HL-60 (cell line): ENCODE results near the gene ASTN2.

ENCODE experiments used
- DNase-seq, 2 experiments: peaks; one replicate each; pipeline ENCODE4 v3.0.0-alpha.2; 2010 to 2020; ENCODE audit warnings: low read depth in 1 of 2, low spot score in 1 of 2
- H3K27ac ChIP-seq: fragments of 250-450 bp; sonication (Bioruptor Pico); replicated peaks from 2 replicates; pipeline ENCODE4 v1.5.1; 2020; ENCODE audit warnings: mild to moderate bottlenecking, moderate library complexity
- H3K27me3 ChIP-seq: fragments of 250-450 bp; sonication (Bioruptor Pico); 2 replicates; pipeline ENCODE4 v1.5.1; 2021; ENCODE audit warnings: mild to moderate bottlenecking, moderate library complexity; ENCODE audit not compliant: insufficient read depth, poor library complexity, severe bottlenecking
- H3K4me3 ChIP-seq: replicated peaks from 2 replicates; pipeline ENCODE4 v1.5.1; 2011; ENCODE audit warnings: mild to moderate bottlenecking, control low read depth, low read length; ENCODE audit not compliant: insufficient read depth
- GABPA ChIP-seq: IDR thresholded peaks from 2 replicates; pipeline ENCODE4 v1.6.1; 2012; ENCODE audit warnings: low read depth
- POLR2AphosphoS5 ChIP-seq: IDR thresholded peaks from 2 replicates; pipeline ENCODE4 v1.6.1; 2012; ENCODE audit warnings: low read depth
- SPI1 ChIP-seq: IDR thresholded peaks from 2 replicates; pipeline ENCODE4 v1.6.1; 2012; ENCODE audit warnings: low read depth, mild to moderate bottlenecking, borderline replicate concordance
- TF ChIP-seq, protein P1 (sequence below): IDR thresholded peaks from one replicate; pipeline ENCODE4 v1.5.1; 2011; ENCODE audit warnings: low read length, control low read depth, inconsistent platforms; ENCODE audit not compliant: insufficient read depth
- TF ChIP-seq, protein P2 (sequence below): IDR thresholded peaks from 2 replicates; pipeline ENCODE4 v1.6.1; 2012; ENCODE audit warnings: low read depth; ENCODE audit not compliant: insufficient replicate concordance

Gene ASTN2

DNA sequence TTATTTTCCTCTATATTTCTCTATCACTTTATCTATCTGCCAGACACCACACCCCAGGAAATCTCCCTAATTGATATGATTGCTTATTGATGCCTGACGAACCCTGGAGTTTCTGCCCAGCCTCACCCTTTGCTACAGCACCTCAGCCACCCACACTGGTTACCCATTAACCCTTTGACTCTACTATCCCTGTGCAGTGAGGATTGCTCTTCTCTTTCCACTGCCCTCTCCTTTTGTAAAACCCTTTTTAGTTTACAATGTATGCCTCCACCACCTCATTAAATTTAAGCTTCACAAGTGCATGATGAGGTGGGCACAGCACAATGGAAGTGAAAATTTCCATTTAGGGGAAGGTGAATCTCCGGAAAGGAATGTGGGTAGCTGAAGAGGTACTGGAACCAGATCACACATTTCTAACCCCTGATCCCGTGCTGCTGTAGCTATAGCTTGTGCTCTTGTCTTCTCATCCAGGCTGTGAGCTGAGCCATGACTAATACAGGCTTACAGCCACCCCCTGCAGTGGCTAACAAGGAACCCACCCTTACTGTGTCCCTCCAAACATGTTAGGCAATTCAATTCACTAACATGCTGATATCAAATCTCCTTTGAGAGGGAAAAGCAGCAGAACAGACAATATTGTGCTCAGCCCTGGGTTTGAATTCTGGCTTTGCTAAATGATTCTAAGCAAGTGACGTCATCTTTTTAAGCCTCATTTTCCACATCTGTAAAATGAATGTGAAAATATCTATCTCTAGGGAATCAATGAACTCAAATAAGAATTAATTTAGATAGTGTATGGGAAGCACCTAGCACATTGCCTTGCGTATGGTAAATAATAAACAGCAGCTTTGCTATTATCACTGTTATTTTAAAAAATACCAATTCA is 914.6 kb downstream of the ASTN2 start:
- Histone ChIP-seq H3K27me3 (no peaks in the 10 kb centered on the region), H3K4me3 (no peak overlapping the region), H3K27ac (no peak overlapping the region)
- TF ChIP-seq, protein P1, sequence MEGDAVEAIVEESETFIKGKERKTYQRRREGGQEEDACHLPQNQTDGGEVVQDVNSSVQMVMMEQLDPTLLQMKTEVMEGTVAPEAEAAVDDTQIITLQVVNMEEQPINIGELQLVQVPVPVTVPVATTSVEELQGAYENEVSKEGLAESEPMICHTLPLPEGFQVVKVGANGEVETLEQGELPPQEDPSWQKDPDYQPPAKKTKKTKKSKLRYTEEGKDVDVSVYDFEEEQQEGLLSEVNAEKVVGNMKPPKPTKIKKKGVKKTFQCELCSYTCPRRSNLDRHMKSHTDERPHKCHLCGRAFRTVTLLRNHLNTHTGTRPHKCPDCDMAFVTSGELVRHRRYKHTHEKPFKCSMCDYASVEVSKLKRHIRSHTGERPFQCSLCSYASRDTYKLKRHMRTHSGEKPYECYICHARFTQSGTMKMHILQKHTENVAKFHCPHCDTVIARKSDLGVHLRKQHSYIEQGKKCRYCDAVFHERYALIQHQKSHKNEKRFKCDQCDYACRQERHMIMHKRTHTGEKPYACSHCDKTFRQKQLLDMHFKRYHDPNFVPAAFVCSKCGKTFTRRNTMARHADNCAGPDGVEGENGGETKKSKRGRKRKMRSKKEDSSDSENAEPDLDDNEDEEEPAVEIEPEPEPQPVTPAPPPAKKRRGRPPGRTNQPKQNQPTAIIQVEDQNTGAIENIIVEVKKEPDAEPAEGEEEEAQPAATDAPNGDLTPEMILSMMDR: no peak
- TF ChIP-seq GABPA (no peak), SPI1 (no peak), POLR2AphosphoS5 (no peak)
- TF ChIP-seq, protein P2, sequence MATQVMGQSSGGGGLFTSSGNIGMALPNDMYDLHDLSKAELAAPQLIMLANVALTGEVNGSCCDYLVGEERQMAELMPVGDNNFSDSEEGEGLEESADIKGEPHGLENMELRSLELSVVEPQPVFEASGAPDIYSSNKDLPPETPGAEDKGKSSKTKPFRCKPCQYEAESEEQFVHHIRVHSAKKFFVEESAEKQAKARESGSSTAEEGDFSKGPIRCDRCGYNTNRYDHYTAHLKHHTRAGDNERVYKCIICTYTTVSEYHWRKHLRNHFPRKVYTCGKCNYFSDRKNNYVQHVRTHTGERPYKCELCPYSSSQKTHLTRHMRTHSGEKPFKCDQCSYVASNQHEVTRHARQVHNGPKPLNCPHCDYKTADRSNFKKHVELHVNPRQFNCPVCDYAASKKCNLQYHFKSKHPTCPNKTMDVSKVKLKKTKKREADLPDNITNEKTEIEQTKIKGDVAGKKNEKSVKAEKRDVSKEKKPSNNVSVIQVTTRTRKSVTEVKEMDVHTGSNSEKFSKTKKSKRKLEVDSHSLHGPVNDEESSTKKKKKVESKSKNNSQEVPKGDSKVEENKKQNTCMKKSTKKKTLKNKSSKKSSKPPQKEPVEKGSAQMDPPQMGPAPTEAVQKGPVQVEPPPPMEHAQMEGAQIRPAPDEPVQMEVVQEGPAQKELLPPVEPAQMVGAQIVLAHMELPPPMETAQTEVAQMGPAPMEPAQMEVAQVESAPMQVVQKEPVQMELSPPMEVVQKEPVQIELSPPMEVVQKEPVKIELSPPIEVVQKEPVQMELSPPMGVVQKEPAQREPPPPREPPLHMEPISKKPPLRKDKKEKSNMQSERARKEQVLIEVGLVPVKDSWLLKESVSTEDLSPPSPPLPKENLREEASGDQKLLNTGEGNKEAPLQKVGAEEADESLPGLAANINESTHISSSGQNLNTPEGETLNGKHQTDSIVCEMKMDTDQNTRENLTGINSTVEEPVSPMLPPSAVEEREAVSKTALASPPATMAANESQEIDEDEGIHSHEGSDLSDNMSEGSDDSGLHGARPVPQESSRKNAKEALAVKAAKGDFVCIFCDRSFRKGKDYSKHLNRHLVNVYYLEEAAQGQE: no peak
- no peak for DNase-seq

DNA sequence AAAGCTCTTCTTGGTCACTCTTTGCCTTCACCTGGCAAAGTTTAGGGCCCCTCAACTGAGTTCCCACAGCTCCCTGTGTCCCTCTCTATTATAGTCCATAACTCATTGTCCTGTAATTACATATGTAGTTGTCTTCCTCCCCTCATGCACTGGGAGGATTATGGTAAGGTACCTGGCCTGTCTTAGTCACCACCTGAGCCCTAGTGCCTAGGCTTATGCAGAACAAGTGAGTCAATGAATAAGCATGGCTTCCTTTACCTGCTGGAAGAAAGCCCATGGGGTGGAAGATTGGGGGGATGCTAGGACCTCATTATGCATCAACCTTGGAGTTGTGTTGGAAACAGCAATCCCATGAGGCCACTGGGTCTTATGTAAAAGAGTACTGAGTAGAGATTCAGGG is 915.4 kb downstream of the ASTN2 start:
- TF ChIP-seq, protein P1: no peak
- TF ChIP-seq GABPA (no peak), SPI1 (no peak), POLR2AphosphoS5 (no peak)
- TF ChIP-seq, protein P2: no peak
- no peaks in the 10 kb centered on the region for H3K27me3 ChIP-seq
- H3K27ac ChIP-seq: no peak overlapping the region
- H3K4me3 ChIP-seq: no peak overlapping the region
- no peak for DNase-seq

DNA sequence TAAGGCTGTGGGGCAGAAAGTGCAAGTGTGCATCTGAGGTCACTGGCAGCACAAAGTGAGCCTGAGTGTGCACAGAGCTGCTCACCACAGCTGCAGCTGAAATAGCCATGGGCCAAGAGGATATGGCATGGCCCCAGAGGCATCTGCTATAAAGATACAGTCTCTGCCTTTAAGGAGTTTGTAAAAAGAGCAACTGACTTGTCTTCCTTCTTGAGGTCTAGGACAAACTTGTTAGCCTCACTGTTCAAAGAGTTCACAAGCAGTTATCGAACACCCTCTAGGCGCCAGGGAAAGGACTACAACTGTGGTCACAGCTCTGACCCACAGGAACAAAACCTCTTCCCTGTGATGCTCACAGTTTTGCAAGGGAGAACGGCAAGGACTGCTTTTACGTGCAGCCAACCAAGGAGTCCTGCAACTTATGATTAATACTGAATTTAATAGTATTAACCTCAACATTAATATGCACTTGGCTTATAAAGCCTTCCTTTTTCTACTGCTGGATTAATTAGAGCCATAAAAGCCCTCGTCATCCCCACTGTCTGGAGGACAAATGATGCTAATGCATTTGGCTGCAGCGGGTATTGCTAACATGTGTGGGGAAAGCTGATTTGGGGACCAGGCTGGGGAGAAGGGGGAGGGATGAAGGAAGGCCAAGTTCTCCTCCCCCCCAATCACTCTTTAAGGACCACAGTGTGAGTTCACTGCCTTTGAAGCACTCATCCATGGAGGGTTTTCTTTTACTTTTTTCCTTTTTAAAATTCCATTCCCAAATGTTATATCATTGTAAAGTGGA is 917.6 kb downstream of the ASTN2 start:
- DNase-seq: no peak
- no peak overlapping the region for H3K27ac ChIP-seq
- no peaks in the 10 kb centered on the region for H3K27me3 ChIP-seq
- H3K4me3 ChIP-seq: no peak overlapping the region
- TF ChIP-seq, protein P2: no peak
- TF ChIP-seq, protein P1: no peak
- TF ChIP-seq POLR2AphosphoS5 (no peak), GABPA (no peak), SPI1 (no peak)
